Umbilical cord (tissue), 2 donors: ENCODE data around the gene ANK2. TPM values are rescaled to one million over a fixed set of nuclear protein-coding genes. Genes with fewer than 3 reads are reported as not detected.
A peak's percentile ranks its signal among the peaks of the same experiment; 100 is the strongest.

Experiments
- DNase-seq: peaks from one replicate; pipeline ENCODE4 v3.0.0-alpha.2; 2015; ENCODE audit warnings: low spot score
- total RNA-seq: library from RNA; depleted of rRNA; stranded (reverse); fragments of >200 nt; gene quantifications from one replicate; pipeline ENCODE4 v1.2.3, GENCODE V29; 2014; ENCODE audit warnings: low replicate concordance; ENCODE audit not compliant: insufficient read depth

ANK2 gene
- total RNA-seq, 1 donor from 2014 or later = 36.8 TPM

- peak; percentile 91 for DNase-seq
Measured at GRCh38 chr4:113394730-113395530, 345.5 kb downstream of the ANK2 start.

GRCh38 chr4:113397114-113397701 is 347.8 kb downstream of the ANK2 start:
- peak; percentile 87 for DNase-seq

- DNase-seq = peak; percentile 52
Measured at GRCh38 chr4:113398441-113399143, 349.1 kb downstream of the ANK2 start.

- DNase-seq = no peak
Measured at GRCh38 chr4:113404167-113404571, 354.7 kb downstream of the ANK2 start.

GRCh38 chr4:113404841-113405240 is 355.4 kb downstream of the ANK2 start:
- DNase-seq = no peak

GRCh38 chr4:113405874-113406722 is 356.6 kb downstream of the ANK2 start:
- DNase-seq = no peak

- DNase-seq = no peak
Measured at GRCh38 chr4:113406723-113407016, 357.2 kb downstream of the ANK2 start.

GRCh38 chr4:113407409-113407808 is 358.0 kb downstream of the ANK2 start:
- DNase-seq = no peak

GRCh38 chr4:113409181-113409580 is 359.7 kb downstream of the ANK2 start:
- DNase-seq = no peak

- DNase-seq = no peak
Measured at GRCh38 chr4:113410686-113411085, 361.2 kb downstream of the ANK2 start.

GRCh38 chr4:113411496-113411938 is 362.1 kb downstream of the ANK2 start:
- DNase-seq = no peak

GRCh38 chr4:113419631-113420030 is 370.2 kb downstream of the ANK2 start:
- no peak for DNase-seq

GRCh38 chr4:113420938-113421337 is 371.5 kb downstream of the ANK2 start:
- no peak for DNase-seq

GRCh38 chr4:113423631-113424030 is 374.2 kb downstream of the ANK2 start:
- DNase-seq = no peak

- DNase-seq = no peak
Measured at GRCh38 chr4:113433116-113433515, 383.7 kb downstream of the ANK2 start.
